22Rv1 (cell line): ENCODE measurements around the gene NLRC5.

Experiments
- H3K27ac ChIP-seq: fragments of 450-650 bp; 2 replicates; pipeline ENCODE4 v1.5.1; 2017
- CTCF ChIP-seq: fragments of 450-650 bp; IDR thresholded peaks from 2 replicates; pipeline ENCODE4 v1.5.1; 2017; ENCODE audit warnings: mild to moderate bottlenecking
- ZFX ChIP-seq: fragments of 450-650 bp; IDR thresholded peaks from 2 replicates; pipeline ENCODE4 v1.6.1; 2017; ENCODE audit warnings: antibody characterized with exemption, borderline replicate concordance

Gene NLRC5

GRCh38 chr16:57012353-57012752 lies 23.0 kb downstream of the NLRC5 start:
- H3K27ac ChIP-seq, result no peak overlapping the region
- TF ChIP-seq CTCF (no peak), ZFX (no peak)

- H3K27ac ChIP-seq, result no peak overlapping the region
- TF ChIP-seq ZFX (no peak), CTCF (no peak)
Measured at GRCh38 chr16:57013229-57013628, 23.9 kb downstream of the NLRC5 start.

- H3K27ac ChIP-seq, result no peak overlapping the region
Measured at GRCh38 chr16:57013902-57014301, 24.5 kb downstream of the NLRC5 start.

GRCh38 chr16:57016301-57016700 lies 26.9 kb downstream of the NLRC5 start:
- TF ChIP-seq CTCF (no peak), ZFX (no peak)

More at GRCh38 chr16:57013902-57014301, 24.5 kb downstream of the NLRC5 start:
- TF ChIP-seq CTCF (no peak), ZFX (no peak)

GRCh38 chr16:57016831-57017230 lies 27.5 kb downstream of the NLRC5 start:
- H3K27ac ChIP-seq, result no peak overlapping the region
- TF ChIP-seq ZFX (no peak), CTCF (no peak)

More at GRCh38 chr16:57016301-57016700, 26.9 kb downstream of the NLRC5 start:
- no peak overlapping the region for H3K27ac ChIP-seq

GRCh38 chr16:57017251-57017650 lies 27.9 kb downstream of the NLRC5 start:
- no peak overlapping the region for H3K27ac ChIP-seq
- TF ChIP-seq CTCF, result no peak
- no peak for TF ChIP-seq ZFX

- TF ChIP-seq ZFX (no peak), CTCF (no peak)
- H3K27ac ChIP-seq, result no peak overlapping the region
Measured at GRCh38 chr16:57019746-57020145, 30.4 kb downstream of the NLRC5 start.
